Measurements from ENCODE around the gene PRKACA.

DNA sequence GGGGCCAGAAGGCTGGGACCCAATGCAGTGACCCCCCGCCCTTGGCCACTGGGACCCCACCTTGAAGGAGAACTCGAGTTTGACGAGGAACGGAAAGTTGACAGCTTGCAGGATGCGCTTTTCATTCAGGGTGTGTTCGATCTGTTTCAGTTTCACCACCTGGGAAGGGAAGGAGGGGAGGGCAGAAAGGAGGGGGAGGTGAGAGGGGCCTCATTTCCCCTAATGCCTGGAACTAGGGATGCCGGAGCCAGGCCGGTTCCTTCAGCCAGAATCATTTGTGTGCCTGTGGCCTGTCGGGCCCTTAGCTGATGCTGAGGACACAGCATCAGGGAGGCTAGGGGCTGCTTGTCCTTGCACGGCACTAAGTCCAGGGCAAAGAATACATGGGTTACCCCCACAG is 14.8 kb downstream of the PRKACA start:
- TF ChIP-seq CTBP1 (IDR thresholded peaks at IDR 0.05; ENCODE audit: borderline replicate concordance) = no peak
- no peak for TF ChIP-seq SUZ12 (IDR thresholded peaks at IDR 0.05)
- no peak for TF ChIP-seq ELF4 (IDR thresholded peaks at IDR 0.05)
- TF ChIP-seq, protein P1, sequence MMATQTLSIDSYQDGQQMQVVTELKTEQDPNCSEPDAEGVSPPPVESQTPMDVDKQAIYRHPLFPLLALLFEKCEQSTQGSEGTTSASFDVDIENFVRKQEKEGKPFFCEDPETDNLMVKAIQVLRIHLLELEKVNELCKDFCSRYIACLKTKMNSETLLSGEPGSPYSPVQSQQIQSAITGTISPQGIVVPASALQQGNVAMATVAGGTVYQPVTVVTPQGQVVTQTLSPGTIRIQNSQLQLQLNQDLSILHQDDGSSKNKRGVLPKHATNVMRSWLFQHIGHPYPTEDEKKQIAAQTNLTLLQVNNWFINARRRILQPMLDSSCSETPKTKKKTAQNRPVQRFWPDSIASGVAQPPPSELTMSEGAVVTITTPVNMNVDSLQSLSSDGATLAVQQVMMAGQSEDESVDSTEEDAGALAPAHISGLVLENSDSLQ (IDR thresholded peaks at IDR 0.05) = no peak
